ENCODE measurements around the gene ANKS3.

ANKS3 gene

GRCh38 chr16:4661661-4662060 is 72.4 kb downstream of the ANKS3 start:
- Histone ChIP-seq H3K4me1 (ENCODE audit: control insufficient read depth in 2 of 2, insufficient read depth in 1 of 2, low read depth in 1 of 2, low read length in 2 of 2) (peaks cover 2 to 18% of the 10 kb centered on the region in 2 donors), H3K4me3 (ENCODE audit: low read length in 2 of 2) (peak overlapping the region in 1 of 2 donors; percentile 3), H2BK15ac (ENCODE audit: low read length) (no peak overlapping the region), H3K36me3 (replicated peaks in 1 of 2; ENCODE audit: control insufficient read depth in 2 of 2, insufficient read depth in 2 of 2, low read length in 2 of 2) (peaks cover 19 to 74% of the 10 kb centered on the region in 2 donors), H3K27me3 (ENCODE audit: control insufficient read depth in 3 of 3, insufficient read depth in 3 of 3, low read depth in 1 of 3, low read length in 3 of 3) (no peaks in the 10 kb centered on the region), H3K14ac (ENCODE audit: low read length) (no peak overlapping the region), H3K9me3 (replicated peaks in 1 of 2; ENCODE audit: control insufficient read depth in 2 of 2, insufficient read depth in 1 of 2, low read depth in 1 of 2, low read length in 2 of 2) (no peaks in the 10 kb centered on the region), H3K23ac (ENCODE audit: low read depth, low read length, poor library complexity) (no peak overlapping the region), H3K4me2 (ENCODE audit: insufficient read depth, low read length, poor library complexity, severe bottlenecking) (no peak overlapping the region), H3K18ac (ENCODE audit: low read length) (no peak overlapping the region), H4K8ac (ENCODE audit: low read depth, low read length) (peak overlapping the region; percentile 3), H3K9ac (ENCODE audit: low read depth, low read length, poor library complexity) (no peak overlapping the region), H2AK5ac (ENCODE audit: low read depth, low read length) (no peak overlapping the region), H4K91ac (ENCODE audit: low read depth, low read length, poor library complexity) (no peak overlapping the region), H3K27ac (replicated peaks; ENCODE audit: low read length) (no peak overlapping the region), H2BK120ac (ENCODE audit: low read depth, low read length) (no peak overlapping the region), H3K79me1 (ENCODE audit: low read depth, low read length) (peaks cover 12% of the 10 kb centered on the region), H2BK12ac (ENCODE audit: low read length) (no peak overlapping the region), H2AFZ (ENCODE audit: low read length) (no peak overlapping the region), H2BK5ac (ENCODE audit: low read length) (peak overlapping the region; percentile 53), H3K4ac (ENCODE audit: low read length) (no peak overlapping the region)
- no peak for DNase-seq (ENCODE audit: low spot score)
- WGBS, 2 donors (ENCODE audit: extremely low coverage in 2 of 2, insufficient read length in 2 of 2, insufficient replicate concordance in 1 of 2): no CpG with 5 or more reads among the region's 11 CpGs

GRCh38 chr16:4660454-4661007 is 73.5 kb downstream of the ANKS3 start:
- Histone ChIP-seq H4K91ac (ENCODE audit: low read depth, low read length, poor library complexity) (no peak overlapping the region), H2BK12ac (ENCODE audit: low read length) (no peak overlapping the region), H2AFZ (ENCODE audit: low read length) (no peak overlapping the region), H3K36me3 (replicated peaks in 1 of 2; ENCODE audit: control insufficient read depth in 2 of 2, insufficient read depth in 2 of 2, low read length in 2 of 2) (peaks cover 19 to 74% of the 10 kb centered on the region in 2 donors), H2AK5ac (ENCODE audit: low read depth, low read length) (no peak overlapping the region), H2BK15ac (ENCODE audit: low read length) (no peak overlapping the region), H3K27me3 (ENCODE audit: control insufficient read depth in 3 of 3, insufficient read depth in 3 of 3, low read depth in 1 of 3, low read length in 3 of 3) (no peaks in the 10 kb centered on the region), H2BK120ac (ENCODE audit: low read depth, low read length) (no peak overlapping the region), H2BK5ac (ENCODE audit: low read length) (peak overlapping the region; percentile 82), H3K23ac (ENCODE audit: low read depth, low read length, poor library complexity) (no peak overlapping the region), H3K9me3 (replicated peaks in 1 of 2; ENCODE audit: control insufficient read depth in 2 of 2, insufficient read depth in 1 of 2, low read depth in 1 of 2, low read length in 2 of 2) (no peaks in the 10 kb centered on the region), H3K4me3 (ENCODE audit: low read length in 2 of 2) (no peak overlapping the region), H3K4me2 (ENCODE audit: insufficient read depth, low read length, poor library complexity, severe bottlenecking) (no peak overlapping the region), H3K9ac (ENCODE audit: low read depth, low read length, poor library complexity) (no peak overlapping the region), H3K79me1 (ENCODE audit: low read depth, low read length) (peaks cover 14% of the 10 kb centered on the region), H3K14ac (ENCODE audit: low read length) (peak overlapping the region; percentile 38), H3K4ac (ENCODE audit: low read length) (no peak overlapping the region), H3K27ac (replicated peaks; ENCODE audit: low read length) (no peak overlapping the region), H3K4me1 (ENCODE audit: control insufficient read depth in 2 of 2, insufficient read depth in 1 of 2, low read depth in 1 of 2, low read length in 2 of 2) (peaks cover 2 to 18% of the 10 kb centered on the region in 2 donors), H3K18ac (ENCODE audit: low read length) (no peak overlapping the region), H4K8ac (ENCODE audit: low read depth, low read length) (no peak overlapping the region)
- DNase-seq (ENCODE audit: low spot score): no peak
- no CpG with 5 or more reads among the region's 18 CpGs for WGBS, 2 donors (ENCODE audit: extremely low coverage in 2 of 2, insufficient read length in 2 of 2, insufficient replicate concordance in 1 of 2)

GRCh38 chr16:4659363-4660353 is 74.4 kb downstream of the ANKS3 start:
- Histone ChIP-seq H3K18ac (ENCODE audit: low read length) (peak overlapping the region; percentile 38), H3K9me3 (replicated peaks in 1 of 2; ENCODE audit: control insufficient read depth in 2 of 2, insufficient read depth in 1 of 2, low read depth in 1 of 2, low read length in 2 of 2) (no peaks in the 10 kb centered on the region), H2BK120ac (ENCODE audit: low read depth, low read length) (no peak overlapping the region), H3K4ac (ENCODE audit: low read length) (no peak overlapping the region), H3K9ac (ENCODE audit: low read depth, low read length, poor library complexity) (peak overlapping the region; percentile 77), H3K4me2 (ENCODE audit: insufficient read depth, low read length, poor library complexity, severe bottlenecking) (no peak overlapping the region), H3K23ac (ENCODE audit: low read depth, low read length, poor library complexity) (no peak overlapping the region), H3K27me3 (ENCODE audit: control insufficient read depth in 3 of 3, insufficient read depth in 3 of 3, low read depth in 1 of 3, low read length in 3 of 3) (no peaks in the 10 kb centered on the region), H4K91ac (ENCODE audit: low read depth, low read length, poor library complexity) (no peak overlapping the region), H3K36me3 (replicated peaks in 1 of 2; ENCODE audit: control insufficient read depth in 2 of 2, insufficient read depth in 2 of 2, low read length in 2 of 2) (peaks cover 20 to 74% of the 10 kb centered on the region in 2 donors), H3K4me3 (ENCODE audit: low read length in 2 of 2) (no peak overlapping the region), H3K14ac (ENCODE audit: low read length) (no peak overlapping the region), H2BK5ac (ENCODE audit: low read length) (peak overlapping the region; percentile 82), H2BK12ac (ENCODE audit: low read length) (no peak overlapping the region), H3K79me1 (ENCODE audit: low read depth, low read length) (peaks cover 16% of the 10 kb centered on the region), H2BK15ac (ENCODE audit: low read length) (no peak overlapping the region), H4K8ac (ENCODE audit: low read depth, low read length) (no peak overlapping the region), H2AK5ac (ENCODE audit: low read depth, low read length) (no peak overlapping the region), H2AFZ (ENCODE audit: low read length) (no peak overlapping the region), H3K4me1 (ENCODE audit: control insufficient read depth in 2 of 2, insufficient read depth in 1 of 2, low read depth in 1 of 2, low read length in 2 of 2) (peaks cover 2 to 18% of the 10 kb centered on the region in 2 donors), H3K27ac (replicated peaks; ENCODE audit: low read length) (no peak overlapping the region)
- DNase-seq (ENCODE audit: low spot score): no peak
- no CpG with 5 or more reads among the region's 29 CpGs for WGBS, 2 donors (ENCODE audit: extremely low coverage in 2 of 2, insufficient read length in 2 of 2, insufficient replicate concordance in 1 of 2)

All from neuronal stem cell (in vitro differentiated cells).